MCF 10A (cell line): ENCODE data around the gene KLRC4. TPM values are rescaled to one million over a fixed set of nuclear protein-coding genes. Genes with fewer than 3 reads are reported as not detected.

Experiments
- BruUV-seq: library from RNA; stranded (reverse); fragments of 400-500 nt; replicated peaks from 2 replicates; lab custom pipeline; 2021; lab: Mats Ljungman, UMichigan
- CTCF ChIA-PET: fragments of 300-600 bp; sonication (Branson Sonifier 250); formaldehyde crosslinking; extraction: SDS; loops from one replicate; lab custom pipeline; 2021; ENCODE audit warnings: antibody characterized with exemption, inconsistent platforms; lab: Yijun Ruan, JAX
- POLR2A ChIA-PET: fragments of 300-600, 350-650 bp; sonication (Branson Sonifier 250); formaldehyde crosslinking; extraction: SDS; loops from one replicate; lab custom pipeline; 2020; ENCODE audit warnings: antibody characterized with exemption, inconsistent platforms; lab: Yijun Ruan, JAX
- DNase-seq: peaks from one replicate; pipeline ENCODE4 v3.0.0-alpha.2; 2018; ENCODE audit not compliant: unreplicated experiment
- H3K27ac Mint-ChIP-seq: one replicate; pipeline ENCODE4 v1.8.0; 2022; ENCODE audit warnings: mild to moderate bottlenecking, low read depth, mixed read lengths; ENCODE audit not compliant: unreplicated experiment
- H3K27me3 Mint-ChIP-seq: one replicate; pipeline ENCODE4 v1.8.0; 2022; ENCODE audit warnings: mixed read lengths; ENCODE audit not compliant: insufficient read depth, unreplicated experiment
- H3K36me3 Mint-ChIP-seq: one replicate; pipeline ENCODE4 v1.8.0; 2022; ENCODE audit warnings: mild to moderate bottlenecking, moderate library complexity, mixed read lengths; ENCODE audit not compliant: insufficient read depth, unreplicated experiment
- H3K4me1 Mint-ChIP-seq: one replicate; pipeline ENCODE4 v1.8.0; 2022; ENCODE audit warnings: mixed read lengths; ENCODE audit not compliant: insufficient read depth, unreplicated experiment
- H3K4me3 Mint-ChIP-seq: one replicate; pipeline ENCODE4 v1.8.0; 2022; ENCODE audit warnings: mild to moderate bottlenecking, moderate library complexity, mixed read lengths; ENCODE audit not compliant: unreplicated experiment
- H3K9me3 Mint-ChIP-seq: one replicate; pipeline ENCODE4 v1.8.0; 2022; ENCODE audit warnings: mixed read lengths; ENCODE audit not compliant: unreplicated experiment
- CTCF ChIP-seq: fragments of 200-600 bp; IDR thresholded peaks from one replicate; pipeline ENCODE4 v1.8.0; 2022; ENCODE audit warnings: antibody characterized with exemption, mild to moderate bottlenecking; ENCODE audit not compliant: unreplicated experiment
- intact Hi-C: fragments of 100-400 bp; cut with micrococcal nuclease; formaldehyde crosslinking; loops from 2 replicates; pipeline ENCODE4 v1.14.1; 2022
- total RNA-seq: library from RNA; stranded (reverse); gene quantifications from 2 replicates; pipeline ENCODE4 v1.2.3, GENCODE V29; 2022

Gene KLRC4
- total RNA-seq, 1 experiment from 2014 or later = 0.84 TPM

GRCh38 chr12:10358969-10359368 is 50.6 kb downstream of the KLRC4 start:
- TF ChIP-seq CTCF = no peak
- no peaks in the 10 kb centered on the region for H3K27me3 Mint-ChIP-seq
- H3K4me3 Mint-ChIP-seq = no peak overlapping the region
- no peak for DNase-seq
- no peaks in the 10 kb centered on the region for H3K9me3 Mint-ChIP-seq
- H3K27ac Mint-ChIP-seq = no peak overlapping the region
- ChIA-PET POLR2A (no interaction called here), CTCF (interaction anchor here (0.6 kb wide), 2 partner anchors 37 to 122 kb away, joined by 3 read pairs; no protein-coding TSS in a partner anchor)
- BruUV-seq = no TSS peak
- H3K36me3 Mint-ChIP-seq = no peaks in the 10 kb centered on the region
- intact Hi-C loops = no loop called here
- H3K4me1 Mint-ChIP-seq = peaks cover 22% of the 10 kb centered on the region

- no TSS peak for BruUV-seq
- no peak for DNase-seq
- H3K4me3 Mint-ChIP-seq = no peak overlapping the region
- ChIA-PET POLR2A (interaction anchor here (1.1 kb wide), 1 partner anchor 39 kb away, joined by 5 read pairs; no protein-coding TSS in a partner anchor), CTCF (interaction anchor here (0.6 to 0.7 kb wide), 2 partner anchors 157 to 207 kb away, joined by 3 read pairs; no protein-coding TSS in a partner anchor)
- peaks cover 22% of the 10 kb centered on the region for H3K4me1 Mint-ChIP-seq
- H3K36me3 Mint-ChIP-seq = no peaks in the 10 kb centered on the region
- no peak for TF ChIP-seq CTCF
- H3K9me3 Mint-ChIP-seq = peaks cover under 1% of the 10 kb centered on the region
- no peak overlapping the region for H3K27ac Mint-ChIP-seq
- intact Hi-C loops = no loop called here
- H3K27me3 Mint-ChIP-seq = no peaks in the 10 kb centered on the region
Measured at GRCh38 chr12:10358131-10358530, 51.4 kb downstream of the KLRC4 start.

Other genes with a start within 250 kb of the KLRC4 start
- 0.25 TPM in 1 of 2 replicates, not detected in the other for gene OLR1, start 237.6 kb downstream of the KLRC4 start, total RNA-seq
- not detected in 2 replicates for gene TMEM52B, start 230.7 kb downstream of the KLRC4 start, total RNA-seq
- gene GABARAPL1, start 196.9 kb downstream of the KLRC4 start, total RNA-seq = 19.7 and 28.1 TPM in 2 replicates
- not detected in 2 replicates for gene KLRD1, start 101.9 kb downstream of the KLRC4 start, total RNA-seq
- 0.54 and 2.3 TPM in 2 replicates for gene KLRK1, start 19.7 kb downstream of the KLRC4 start, total RNA-seq
- gene KLRC3, start 10.8 kb upstream of the KLRC4 start, total RNA-seq = 0.81 and 2.3 TPM in 2 replicates
- 1.9 and 5.2 TPM in 2 replicates for gene KLRC2, start 26.3 kb upstream of the KLRC4 start, total RNA-seq
- gene KLRC1, start 43.6 kb upstream of the KLRC4 start, total RNA-seq = not detected in 2 replicates
- gene EIF2S3B, start 96.1 kb upstream of the KLRC4 start, total RNA-seq = 7.9 and 9.3 TPM in 2 replicates
- 36.8 and 44.5 TPM in 2 replicates for gene MAGOHB, start 203.9 kb upstream of the KLRC4 start, total RNA-seq